ENCODE results near the gene PRSS53. TPM values are rescaled to one million over a fixed set of nuclear protein-coding genes. Genes with fewer than 3 reads are reported as not detected.

PRSS53 gene
- total RNA-seq, 1 experiment from 2014 or later, result 3.8 TPM

DNA sequence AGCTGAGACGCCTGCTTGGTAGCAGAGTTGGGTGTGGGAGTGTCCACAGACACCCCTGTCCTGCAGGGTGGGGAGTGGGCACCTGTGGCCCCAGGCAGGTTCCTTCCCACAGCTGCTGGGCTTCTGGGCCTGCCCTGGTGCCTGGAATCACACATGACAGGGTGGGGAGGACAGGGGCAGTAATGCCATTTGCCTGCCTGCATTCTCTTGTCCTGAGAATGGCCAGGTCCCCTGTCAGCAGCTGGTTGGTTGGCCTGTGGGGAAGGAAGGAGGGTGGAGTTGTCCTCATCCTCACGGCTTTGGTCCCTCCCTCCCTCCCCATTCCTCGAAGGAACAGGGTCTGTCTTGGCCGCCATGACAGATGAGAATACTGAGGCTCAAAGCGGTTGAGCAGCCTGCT, 5.2 kb downstream of the PRSS53 start:
- H4K20me1 ChIP-seq (ENCODE audit: low read length), result no peaks in the 10 kb centered on the region

DNA sequence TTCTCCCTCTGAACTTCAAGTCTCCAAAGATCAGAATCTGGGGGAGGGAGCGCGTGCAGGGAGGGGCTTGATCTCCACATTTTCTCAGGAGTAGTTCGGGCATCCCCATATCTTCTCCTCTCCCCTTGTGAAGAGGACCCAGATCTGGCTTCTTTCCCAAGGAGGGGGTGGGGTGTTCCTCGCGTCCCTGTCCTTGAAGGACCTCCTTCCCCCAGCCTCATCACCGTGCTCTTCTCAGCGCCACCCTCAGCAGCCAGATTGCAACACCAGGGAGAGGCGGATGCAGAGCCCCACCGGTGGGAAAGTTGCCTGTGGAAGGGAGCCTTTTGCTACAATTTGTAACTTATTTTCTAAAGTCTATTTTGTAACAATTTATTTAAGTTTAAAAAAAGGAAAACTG, 5.7 kb downstream of the PRSS53 start:
- no TSS peak for BruUV-seq (replicated peaks)
- H3K36me3 ChIP-seq (ENCODE audit: low read depth, low read length), result peaks cover 3% of the 10 kb centered on the region; the same call in 1 of the 2 replicates
- no peak overlapping the region for H3K27ac ChIP-seq (ENCODE audit: low read length)
- H3K4me3 ChIP-seq (ENCODE audit: low read length), result no peak overlapping the region
- no peaks in the 10 kb centered on the region for H3K9me3 ChIP-seq (ENCODE audit: low read length)
- ChIA-PET CTCF (no interaction called here), POLR2A (ENCODE audit: unreplicated experiment) (no interaction called here)
- intact Hi-C loops (cut with micrococcal nuclease), result no loop called here
- H3K4me2 ChIP-seq (ENCODE audit: low read length), result no peak overlapping the region
- no peaks in the 10 kb centered on the region for H3F3A ChIP-seq (ENCODE audit: low read length, unreplicated experiment)
- TF ChIP-seq, protein P1, sequence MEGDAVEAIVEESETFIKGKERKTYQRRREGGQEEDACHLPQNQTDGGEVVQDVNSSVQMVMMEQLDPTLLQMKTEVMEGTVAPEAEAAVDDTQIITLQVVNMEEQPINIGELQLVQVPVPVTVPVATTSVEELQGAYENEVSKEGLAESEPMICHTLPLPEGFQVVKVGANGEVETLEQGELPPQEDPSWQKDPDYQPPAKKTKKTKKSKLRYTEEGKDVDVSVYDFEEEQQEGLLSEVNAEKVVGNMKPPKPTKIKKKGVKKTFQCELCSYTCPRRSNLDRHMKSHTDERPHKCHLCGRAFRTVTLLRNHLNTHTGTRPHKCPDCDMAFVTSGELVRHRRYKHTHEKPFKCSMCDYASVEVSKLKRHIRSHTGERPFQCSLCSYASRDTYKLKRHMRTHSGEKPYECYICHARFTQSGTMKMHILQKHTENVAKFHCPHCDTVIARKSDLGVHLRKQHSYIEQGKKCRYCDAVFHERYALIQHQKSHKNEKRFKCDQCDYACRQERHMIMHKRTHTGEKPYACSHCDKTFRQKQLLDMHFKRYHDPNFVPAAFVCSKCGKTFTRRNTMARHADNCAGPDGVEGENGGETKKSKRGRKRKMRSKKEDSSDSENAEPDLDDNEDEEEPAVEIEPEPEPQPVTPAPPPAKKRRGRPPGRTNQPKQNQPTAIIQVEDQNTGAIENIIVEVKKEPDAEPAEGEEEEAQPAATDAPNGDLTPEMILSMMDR (conservative IDR thresholded peaks at IDR 0.05; ENCODE audit: low read depth, low read length), result no peak
- no peak for TF ChIP-seq EZH2phosphoT487 (IDR thresholded peaks at IDR 0.05; ENCODE audit: borderline replicate concordance, low read length)
- no peak for TF ChIP-seq EZH2 (IDR thresholded peaks at IDR 0.05; ENCODE audit: low read length, unreplicated experiment)
- no peaks in the 10 kb centered on the region for H3K79me2 ChIP-seq (ENCODE audit: low read length)
- H2AFZ ChIP-seq (ENCODE audit: low read length), result no peak overlapping the region
- ATAC-seq, result no peak
- no peak for DNase-seq
- no peaks in the 10 kb centered on the region for H3K27me3 ChIP-seq (ENCODE audit: low read length)
- H3K9me2 ChIP-seq (replicated peaks; ENCODE audit: low read length), result no peaks in the 10 kb centered on the region
- H3K4me1 ChIP-seq (ENCODE audit: insufficient read depth, low read length), result no peaks in the 10 kb centered on the region
- H4K20me1 ChIP-seq (ENCODE audit: low read length), result no peaks in the 10 kb centered on the region
- H3K9ac ChIP-seq (ENCODE audit: low read length), result no peak overlapping the region

More for the DNA sequence above, 5.2 kb downstream of the PRSS53 start:
- no peak for DNase-seq
- Histone ChIP-seq H3K4me3 (ENCODE audit: low read length) (no peak overlapping the region), H3K4me2 (ENCODE audit: low read length) (no peak overlapping the region), H3K36me3 (ENCODE audit: low read depth, low read length) (no peaks in the 10 kb centered on the region), H3K79me2 (ENCODE audit: low read length) (no peaks in the 10 kb centered on the region), H3K27ac (ENCODE audit: low read length) (no peak overlapping the region), H3K27me3 (ENCODE audit: low read length) (no peaks in the 10 kb centered on the region), H3K4me1 (ENCODE audit: insufficient read depth, low read length) (no peaks in the 10 kb centered on the region), H2AFZ (ENCODE audit: low read length) (no peak overlapping the region), H3K9ac (ENCODE audit: low read length) (no peak overlapping the region), H3F3A (ENCODE audit: low read length, unreplicated experiment) (no peaks in the 10 kb centered on the region), H3K9me2 (replicated peaks; ENCODE audit: low read length) (no peaks in the 10 kb centered on the region), H3K9me3 (ENCODE audit: low read length) (no peaks in the 10 kb centered on the region)
- no peak for TF ChIP-seq EZH2 (IDR thresholded peaks at IDR 0.05; ENCODE audit: low read length, unreplicated experiment)
- no peak for TF ChIP-seq EZH2phosphoT487 (IDR thresholded peaks at IDR 0.05; ENCODE audit: borderline replicate concordance, low read length)
- TF ChIP-seq, protein P1 (conservative IDR thresholded peaks at IDR 0.05; ENCODE audit: low read depth, low read length), result no peak
- intact Hi-C loops (cut with micrococcal nuclease), result no loop called here
- ChIA-PET POLR2A (ENCODE audit: unreplicated experiment) (no interaction called here), CTCF (no interaction called here)
- BruUV-seq (replicated peaks), result no TSS peak
- ATAC-seq, result no peak

DNA sequence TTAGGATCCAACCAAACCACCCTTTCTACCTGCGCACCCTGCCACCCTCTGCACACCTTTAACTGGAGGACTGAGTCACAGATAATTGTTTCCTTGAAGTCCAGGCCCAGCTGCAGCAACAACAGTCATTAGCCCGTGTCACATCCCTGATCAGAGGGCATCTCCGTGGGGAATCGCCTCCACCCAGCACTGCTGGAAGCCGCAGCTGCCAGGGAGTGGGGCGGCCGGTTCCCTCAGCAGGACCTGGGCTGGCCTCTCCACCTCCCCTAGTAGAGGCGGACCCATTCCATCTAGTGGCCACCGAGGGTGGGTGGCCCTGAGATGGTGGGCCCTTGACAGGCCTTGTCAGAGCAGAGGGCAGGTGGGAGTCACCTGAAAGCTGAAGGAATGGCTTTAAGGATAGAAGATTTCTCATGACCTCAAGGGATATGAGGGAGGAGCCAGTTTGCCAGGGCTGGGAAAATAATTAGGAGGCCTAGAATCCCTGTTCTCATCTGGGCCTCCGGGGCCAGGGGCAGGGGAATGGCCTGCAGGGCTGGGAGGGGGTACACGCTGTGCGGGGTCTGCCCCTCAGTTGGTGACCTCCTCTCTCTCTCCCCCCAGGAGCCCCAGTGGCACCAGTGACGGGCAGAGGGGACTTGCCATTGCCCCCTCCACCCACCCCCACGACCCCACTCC, 6.2 kb downstream of the PRSS53 start:
- no peak overlapping the region for H2AFZ ChIP-seq (ENCODE audit: low read length)
- POLR2A ChIA-PET (ENCODE audit: unreplicated experiment), result no interaction called here
- no TSS peak for BruUV-seq (replicated peaks)
- no peak for DNase-seq
- H3K9me2 ChIP-seq (replicated peaks; ENCODE audit: low read length), result no peaks in the 10 kb centered on the region
- H4K20me1 ChIP-seq (ENCODE audit: low read length), result no peaks in the 10 kb centered on the region
- no peak overlapping the region for H3K27ac ChIP-seq (ENCODE audit: low read length)
- CTCF ChIA-PET, result no interaction called here
- H3K79me2 ChIP-seq (ENCODE audit: low read length), result no peaks in the 10 kb centered on the region
- peaks cover 7% of the 10 kb centered on the region; the same call in 1 of the 2 replicates for H3K36me3 ChIP-seq (ENCODE audit: low read depth, low read length)
- H3K9me3 ChIP-seq (ENCODE audit: low read length), result no peaks in the 10 kb centered on the region
- H3K4me1 ChIP-seq (ENCODE audit: insufficient read depth, low read length), result no peaks in the 10 kb centered on the region
- H3F3A ChIP-seq (ENCODE audit: low read length, unreplicated experiment), result no peaks in the 10 kb centered on the region
- no peaks in the 10 kb centered on the region for H3K27me3 ChIP-seq (ENCODE audit: low read length)
- peak; percentile 18; the same call in 1 of the 2 replicates for ATAC-seq
- TF ChIP-seq EZH2 (IDR thresholded peaks at IDR 0.05; ENCODE audit: low read length, unreplicated experiment) (no peak), EZH2phosphoT487 (IDR thresholded peaks at IDR 0.05; ENCODE audit: borderline replicate concordance, low read length) (no peak)
- TF ChIP-seq, protein P1 (conservative IDR thresholded peaks at IDR 0.05; ENCODE audit: low read depth, low read length), result no peak
- intact Hi-C loops (cut with micrococcal nuclease), result no loop called here
- no peak overlapping the region for H3K4me2 ChIP-seq (ENCODE audit: low read length)
- H3K9ac ChIP-seq (ENCODE audit: low read length), result no peak overlapping the region
- H3K4me3 ChIP-seq (ENCODE audit: low read length), result no peak overlapping the region
